Activated CD4-positive, alpha-beta T cell treated with anti-CD3 and anti-CD28 coated beads, Interleukin-2, amount 50 U/mL, for 1 hour (primary cell): Measurements from ENCODE around the gene NUP88.
A peak's percentile ranks its signal among the peaks of the same experiment; 100 is the strongest.
"Not testable (repeated sequence)": the region's sequence is repeated elsewhere in the genome, so short reads cannot be mapped to it uniquely, and the experiment has no call there.

Source experiments
- DNase-seq: peaks from one replicate; pipeline ENCODE4 v3.0.0-alpha.2; 2020

Gene NUP88

GRCh38 chr17:5419356-5419958, at the start of gene NUP88:
Gene NUP88, minus strand, starts transcription at chr17:5419662. Its CDS starts 12 bp downstream, at chr17:5419650.
- peak; percentile 92 for DNase-seq

- no peak for DNase-seq
These were observed 48.6 kb upstream of the NUP88 start for GRCh38 chr17:5468075-5468473.

- DNase-seq = no peak
These were observed 48.0 kb upstream of the NUP88 start for GRCh38 chr17:5467416-5467815.

- no peak for DNase-seq
These were observed 46.8 kb upstream of the NUP88 start for GRCh38 chr17:5466295-5466694.

- no peak for DNase-seq
These were observed 45.5 kb upstream of the NUP88 start for GRCh38 chr17:5464717-5465507.

- no peak for DNase-seq
These were observed 27.3 kb upstream of the NUP88 start for GRCh38 chr17:5446786-5447185.

GRCh38 chr17:5444209-5444608, 24.7 kb upstream of the NUP88 start:
- no peak for DNase-seq

GRCh38 chr17:5443728-5444127, 24.3 kb upstream of the NUP88 start:
- DNase-seq = no peak

- DNase-seq = no peak
These were observed 19.9 kb upstream of the NUP88 start for GRCh38 chr17:5439446-5439764.

GRCh38 chr17:5438716-5439445, 19.4 kb upstream of the NUP88 start, which contains the start of gene C1QBP:
Gene C1QBP, minus strand, starts transcription at chr17:5439155. Its CDS starts 82 bp downstream, at chr17:5439073.
- DNase-seq = peak; percentile 92

GRCh38 chr17:5437721-5438317, 18.4 kb upstream of the NUP88 start:
- no peak for DNase-seq

- DNase-seq = not testable (repeated sequence)
These were observed 16.4 kb upstream of the NUP88 start for GRCh38 chr17:5435781-5436315.

GRCh38 chr17:5434984-5435383, 15.5 kb upstream of the NUP88 start:
- DNase-seq = no peak

GRCh38 chr17:5431949-5432556, 12.6 kb upstream of the NUP88 start:
- DNase-seq = no peak

- DNase-seq = not testable (repeated sequence)
These were observed 11.8 kb upstream of the NUP88 start for GRCh38 chr17:5431234-5431633.

- DNase-seq = no peak
These were observed 11.0 kb upstream of the NUP88 start for GRCh38 chr17:5430413-5430999.

- no peak for DNase-seq
These were observed 9.9 kb upstream of the NUP88 start for GRCh38 chr17:5429191-5429887.

GRCh38 chr17:5425826-5426225, 6.4 kb upstream of the NUP88 start:
- no peak for DNase-seq

- no peak for DNase-seq
These were observed 5.4 kb upstream of the NUP88 start for GRCh38 chr17:5424909-5425308.

GRCh38 chr17:5422505-5422904, 3.0 kb upstream of the NUP88 start:
- DNase-seq = no peak

GRCh38 chr17:5419959-5420653, 644 bp upstream of the NUP88 start, which contains the start of gene RPAIN:
Gene RPAIN, plus strand, starts transcription at chr17:5420182. Its CDS starts 29 bp downstream, at chr17:5420211.
- peak; percentile 79 for DNase-seq
